T-helper 1 cell treated with Interleukin-12 subunit alpha and Interleukin-12 subunit beta and Interleukin-4 antibody, amounts not matched to agents 30 ng/mL and 1 ng/mL, for 36 hours (primary cell): ENCODE results near the gene DAB2IP. TPM values are rescaled to one million over a fixed set of nuclear protein-coding genes. Genes with fewer than 3 reads are reported as not detected.

Experiments used
- intact Hi-C: fragments of 100-400 bp; cut with micrococcal nuclease; formaldehyde crosslinking; loops from one replicate; pipeline ENCODE4 v1.15.1; 2024
- total RNA-seq: library from RNA; stranded (reverse); gene quantifications from 2 replicates; pipeline ENCODE4 v1.2.3, GENCODE V29; 2022

The DAB2IP gene
- total RNA-seq, 1 donor from 2014 or later, result 0.32 TPM

GRCh38 chr9:121813519-121814210, 162.2 kb downstream of the DAB2IP start:
- intact Hi-C loops, result no loop called here

GRCh38 chr9:121814594-121814993, 163.2 kb downstream of the DAB2IP start:
- intact Hi-C loops, result no loop called here

- intact Hi-C loops, result no loop called here
Measured at GRCh38 chr9:121815084-121815483, 163.7 kb downstream of the DAB2IP start.

- intact Hi-C loops, result no loop called here
Measured at GRCh38 chr9:121815546-121816448, 164.4 kb downstream of the DAB2IP start.

GRCh38 chr9:121816449-121816817, 165.0 kb downstream of the DAB2IP start:
- intact Hi-C loops, result no loop called here

- intact Hi-C loops, result no loop called here
Measured at GRCh38 chr9:121816845-121817450, 165.5 kb downstream of the DAB2IP start.

- intact Hi-C loops, result no loop called here
Measured at GRCh38 chr9:121817476-121817875, 166.0 kb downstream of the DAB2IP start.

GRCh38 chr9:121818016-121818661, 166.7 kb downstream of the DAB2IP start:
- intact Hi-C loops, result no loop called here

GRCh38 chr9:121818841-121819427, 167.5 kb downstream of the DAB2IP start:
- intact Hi-C loops, result no loop called here

GRCh38 chr9:121819428-121820231, 168.2 kb downstream of the DAB2IP start:
- intact Hi-C loops, result no loop called here

- intact Hi-C loops, result no loop called here
Measured at GRCh38 chr9:121820286-121821005, 169.0 kb downstream of the DAB2IP start.

GRCh38 chr9:121821326-121821725, 169.9 kb downstream of the DAB2IP start:
- intact Hi-C loops, result no loop called here

GRCh38 chr9:121822093-121823085, 171.0 kb downstream of the DAB2IP start:
- intact Hi-C loops, result no loop called here

- intact Hi-C loops, result no loop called here
Measured at GRCh38 chr9:121823451-121824169, 172.2 kb downstream of the DAB2IP start.

- intact Hi-C loops, result no loop called here
Measured at GRCh38 chr9:121824651-121825030, 173.2 kb downstream of the DAB2IP start.

GRCh38 chr9:121825031-121825691, 173.7 kb downstream of the DAB2IP start:
- intact Hi-C loops, result no loop called here

- intact Hi-C loops, result no loop called here
Measured at GRCh38 chr9:121826711-121827110, 175.3 kb downstream of the DAB2IP start.
